K562 (cell line): ENCODE measurements around the gene TUBB4B. TPM values are rescaled to one million over a fixed set of nuclear protein-coding genes. Genes with fewer than 3 reads are reported as not detected.
A peak's percentile ranks its signal among the peaks of the same experiment; 100 is the strongest.

Source experiments
- ELF1 ChIP-seq: fragments of 200-800 bp; sonication (Bioruptor generic); IDR thresholded peaks from 2 replicates; pipeline ENCODE4 v1.6.1; 2016; ENCODE audit warnings: missing genetic modification characterization, missing compliant biosample characterization
- HDAC8 ChIP-seq: fragments of 450-650 bp; IDR thresholded peaks from 2 replicates; pipeline ENCODE4 v1.6.1; 2016; ENCODE audit warnings: mild to moderate bottlenecking, missing genetic modification characterization, moderate library complexity, missing compliant biosample characterization
- HMG20A ChIP-seq: fragments of 450-650 bp; formaldehyde crosslinking; conservative IDR thresholded peaks from 2 replicates; pipeline ENCODE4 v1.4.0; 2020; ENCODE audit warnings: mild to moderate bottlenecking, mixed read lengths
- IFI16 ChIP-seq: fragments of 250-450 bp; sonication (Bioruptor Pico); IDR thresholded peaks from 2 replicates; pipeline ENCODE4 v2.1.2; 2022; ENCODE audit warnings: mild to moderate bottlenecking, inconsistent platforms
- PRPF4 ChIP-seq: fragments of 200-400 bp; formaldehyde crosslinking; IDR thresholded peaks from one replicate; pipeline ENCODE4 v1.6.1; 2017; ENCODE audit warnings: low read length, low read depth, mild to moderate bottlenecking; ENCODE audit not compliant: insufficient read depth, poor library complexity, severe bottlenecking
- RAD51 ChIP-seq: fragments of 450-650 bp; IDR thresholded peaks from 2 replicates; pipeline ENCODE4 v1.7.1; 2016; ENCODE audit warnings: low read depth, mild to moderate bottlenecking, borderline replicate concordance
- RBM25 ChIP-seq: fragments of 200-400 bp; formaldehyde crosslinking; IDR thresholded peaks from 2 replicates; pipeline ENCODE4 v1.6.1; 2018; ENCODE audit warnings: low read length, low read depth, moderate library complexity; ENCODE audit not compliant: severe bottlenecking
- SAFB2 ChIP-seq: fragments of 200-400 bp; formaldehyde crosslinking; IDR thresholded peaks from 2 replicates; pipeline ENCODE4 v1.6.1; 2018; ENCODE audit warnings: borderline replicate concordance, low read length, low read depth, moderate library complexity; ENCODE audit not compliant: severe bottlenecking
- SMARCE1 ChIP-seq: fragments of 450-650 bp; IDR thresholded peaks from 2 replicates; pipeline ENCODE4 v1.7.1; 2016; ENCODE audit warnings: mild to moderate bottlenecking
- U2AF2 ChIP-seq: fragments of 200-400 bp; formaldehyde crosslinking; optimal IDR thresholded peaks from 2 replicates; pipeline ENCODE3; 2017; ENCODE audit warnings: low read depth, mild to moderate bottlenecking, low read length
- ZKSCAN8 ChIP-seq: fragments of 200-800 bp; sonication (Bioruptor generic); IDR thresholded peaks from 2 replicates; pipeline ENCODE4 v1.6.1; 2016; ENCODE audit warnings: missing genetic modification characterization, missing compliant biosample characterization
- ZNF253 ChIP-seq: fragments of 250-450 bp; sonication (Bioruptor Pico); conservative IDR thresholded peaks from 2 replicates; pipeline ENCODE4 v1.6.1; 2021; ENCODE audit warnings: mild to moderate bottlenecking
- ZNF695 ChIP-seq: fragments of 450-650 bp; formaldehyde crosslinking; IDR thresholded peaks from 2 replicates; pipeline ENCODE4 v1.4.0; 2020; ENCODE audit warnings: mild to moderate bottlenecking, moderate library complexity
- polyA plus RNA-seq, 8 experiments: library from polyadenylated mRNA; depleted of rRNA in 4 of 8; stranded (reverse) in 5 of 8; unstranded in 3 of 8; fragments of >200 nt; fragmentation: Nextera tagmentation in 2 of 8; fragmentation: Illumina TruSeq in 1 of 8; extraction: Ambion mirVana in 2 of 8; extraction: Trizol in 1 of 8; gene quantifications; 2 replicates each; pipeline versions ENCODE4 v1.2.1 to v1.2.3, GENCODE V29; 2011 to 2014; ENCODE audit warnings: inconsistent platforms in 1 of 8, missing spikeins in 1 of 8
- total RNA-seq, 7 experiments: library from RNA; depleted of rRNA in 6 of 7; stranded (reverse); fragments of >200 nt in 6 of 7; fragmentation: Illumina TruSeq in 2 of 7; extraction: Trizol in 2 of 7; gene quantifications; 2 replicates each; pipeline versions ENCODE4 v1.2.1 to v1.2.3, GENCODE V29; 2011 to 2021; ENCODE audit warnings: low replicate concordance in 1 of 7
- TF ChIP-seq, protein P1 (sequence below), 2 experiments: fragments of 450-650 bp; IDR thresholded peaks; 2 replicates each; pipeline ENCODE4 v1.6.1; 2016; ENCODE audit warnings: mild to moderate bottlenecking in 2 of 2, borderline replicate concordance in 1 of 2, low read depth in 1 of 2, moderate library complexity in 1 of 2
- TF ChIP-seq, protein P2 (sequence below), 2 experiments: fragments of 450-650 bp; IDR thresholded peaks; 2 replicates each; pipeline ENCODE4 v1.6.1; 2018; ENCODE audit warnings: mild to moderate bottlenecking in 2 of 2, low read depth in 1 of 2; ENCODE audit not compliant: partially characterized antibody in 2 of 2

Gene TUBB4B
- total and polyA plus RNA-seq, 9 of the 15 experiments (the other 6 are each of a cell fraction or from before 2014, with no cell fraction given) = 24.1 to 443 (median 268) TPM

GRCh38 chr9:137200311-137201204 lies 40.5 kb upstream of the TUBB4B start, which contains the start of gene TPRN (continued):
- TF ChIP-seq, protein P1, sequence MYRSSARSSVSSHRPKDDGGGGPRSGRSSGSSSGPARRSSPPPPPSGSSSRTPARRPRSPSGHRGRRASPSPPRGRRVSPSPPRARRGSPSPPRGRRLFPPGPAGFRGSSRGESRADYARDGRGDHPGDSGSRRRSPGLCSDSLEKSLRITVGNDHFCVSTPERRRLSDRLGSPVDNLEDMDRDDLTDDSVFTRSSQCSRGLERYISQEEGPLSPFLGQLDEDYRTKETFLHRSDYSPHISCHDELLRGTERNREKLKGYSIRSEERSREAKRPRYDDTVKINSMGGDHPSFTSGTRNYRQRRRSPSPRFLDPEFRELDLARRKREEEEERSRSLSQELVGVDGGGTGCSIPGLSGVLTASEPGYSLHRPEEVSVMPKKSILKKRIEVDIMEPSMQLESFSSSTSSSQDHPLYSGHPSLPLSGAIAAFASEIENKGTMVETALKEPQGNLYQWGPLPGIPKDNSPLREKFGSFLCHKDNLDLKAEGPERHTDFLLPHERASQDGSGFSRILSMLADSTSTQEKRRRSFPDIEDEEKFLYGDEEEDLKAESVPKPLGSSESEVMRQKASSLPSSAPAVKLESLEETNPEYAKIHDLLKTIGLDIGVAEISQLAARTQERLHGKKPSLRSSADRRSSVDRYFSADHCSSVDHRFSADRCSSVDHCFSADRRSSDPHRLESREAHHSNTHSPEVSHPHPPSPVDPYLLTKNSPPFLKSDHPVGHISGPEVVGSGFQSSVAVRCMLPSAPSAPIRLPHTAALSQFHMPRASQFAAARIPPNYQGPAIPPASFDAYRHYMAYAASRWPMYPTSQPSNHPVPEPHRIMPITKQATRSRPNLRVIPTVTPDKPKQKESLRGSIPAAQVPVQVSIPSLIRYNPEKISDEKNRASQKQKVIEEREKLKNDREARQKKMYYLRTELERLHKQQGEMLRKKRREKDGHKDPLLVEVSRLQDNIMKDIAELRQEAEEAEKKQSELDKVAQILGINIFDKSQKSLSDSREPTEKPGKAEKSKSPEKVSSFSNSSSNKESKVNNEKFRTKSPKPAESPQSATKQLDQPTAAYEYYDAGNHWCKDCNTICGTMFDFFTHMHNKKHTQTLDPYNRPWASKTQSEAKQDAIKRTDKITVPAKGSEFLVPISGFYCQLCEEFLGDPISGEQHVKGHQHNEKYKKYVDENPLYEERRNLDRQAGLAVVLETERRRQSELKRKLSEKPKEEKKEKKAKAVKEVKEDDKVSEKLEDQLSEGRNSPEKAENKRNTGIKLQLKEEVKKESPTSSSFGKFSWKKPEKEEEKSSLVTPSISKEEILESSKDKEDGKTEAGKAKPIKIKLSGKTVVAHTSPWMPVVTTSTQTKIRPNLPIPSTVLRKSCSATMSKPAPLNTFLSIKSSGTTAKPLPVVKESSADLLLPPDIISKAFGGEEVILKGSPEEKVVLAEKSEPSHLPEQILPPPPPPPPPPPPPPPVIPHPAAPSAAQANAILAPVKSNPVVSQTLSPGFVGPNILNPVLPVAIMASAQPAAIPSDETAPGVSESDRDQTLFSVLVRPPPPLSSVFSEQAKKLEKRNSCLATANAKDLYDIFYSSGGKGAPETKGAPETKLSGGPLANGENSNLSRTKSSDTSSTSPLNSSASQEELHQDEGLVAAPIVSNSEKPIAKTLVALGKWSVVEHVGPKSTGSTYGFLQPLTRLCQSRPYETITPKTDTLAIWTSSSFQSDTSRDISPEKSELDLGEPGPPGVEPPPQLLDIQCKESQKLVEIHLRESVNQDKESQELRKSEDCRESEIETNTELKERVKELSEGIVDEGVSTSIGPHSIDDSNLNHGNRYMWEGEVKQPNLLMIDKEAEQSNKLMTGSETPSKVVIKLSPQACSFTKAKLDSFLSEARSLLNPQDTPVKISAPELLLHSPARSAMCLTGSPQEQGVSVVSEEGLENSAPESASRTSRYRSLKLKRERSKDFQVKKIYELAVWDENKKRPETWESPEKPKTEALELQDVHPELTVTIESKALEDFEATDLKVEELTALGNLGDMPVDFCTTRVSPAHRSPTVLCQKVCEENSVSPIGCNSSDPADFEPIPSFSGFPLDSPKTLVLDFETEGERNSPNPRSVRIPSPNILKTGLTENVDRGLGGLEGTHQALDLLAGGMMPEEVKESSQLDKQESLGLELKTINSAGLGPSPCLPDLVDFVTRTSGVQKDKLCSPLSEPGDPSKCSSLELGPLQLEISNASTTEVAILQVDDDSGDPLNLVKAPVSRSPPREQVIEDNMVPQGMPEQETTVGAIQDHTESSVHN (IDR thresholded peaks at IDR 0.05; ENCODE audit: borderline replicate concordance in 1 of 2, low read depth in 1 of 2) = no peak
- TF ChIP-seq RAD51 = no peak
- TF ChIP-seq ZKSCAN8 = no peak
- TF ChIP-seq IFI16 (CRISPR knock-in tag) = no peak
- no peak for TF ChIP-seq ZNF695
- TF ChIP-seq, protein P2, sequence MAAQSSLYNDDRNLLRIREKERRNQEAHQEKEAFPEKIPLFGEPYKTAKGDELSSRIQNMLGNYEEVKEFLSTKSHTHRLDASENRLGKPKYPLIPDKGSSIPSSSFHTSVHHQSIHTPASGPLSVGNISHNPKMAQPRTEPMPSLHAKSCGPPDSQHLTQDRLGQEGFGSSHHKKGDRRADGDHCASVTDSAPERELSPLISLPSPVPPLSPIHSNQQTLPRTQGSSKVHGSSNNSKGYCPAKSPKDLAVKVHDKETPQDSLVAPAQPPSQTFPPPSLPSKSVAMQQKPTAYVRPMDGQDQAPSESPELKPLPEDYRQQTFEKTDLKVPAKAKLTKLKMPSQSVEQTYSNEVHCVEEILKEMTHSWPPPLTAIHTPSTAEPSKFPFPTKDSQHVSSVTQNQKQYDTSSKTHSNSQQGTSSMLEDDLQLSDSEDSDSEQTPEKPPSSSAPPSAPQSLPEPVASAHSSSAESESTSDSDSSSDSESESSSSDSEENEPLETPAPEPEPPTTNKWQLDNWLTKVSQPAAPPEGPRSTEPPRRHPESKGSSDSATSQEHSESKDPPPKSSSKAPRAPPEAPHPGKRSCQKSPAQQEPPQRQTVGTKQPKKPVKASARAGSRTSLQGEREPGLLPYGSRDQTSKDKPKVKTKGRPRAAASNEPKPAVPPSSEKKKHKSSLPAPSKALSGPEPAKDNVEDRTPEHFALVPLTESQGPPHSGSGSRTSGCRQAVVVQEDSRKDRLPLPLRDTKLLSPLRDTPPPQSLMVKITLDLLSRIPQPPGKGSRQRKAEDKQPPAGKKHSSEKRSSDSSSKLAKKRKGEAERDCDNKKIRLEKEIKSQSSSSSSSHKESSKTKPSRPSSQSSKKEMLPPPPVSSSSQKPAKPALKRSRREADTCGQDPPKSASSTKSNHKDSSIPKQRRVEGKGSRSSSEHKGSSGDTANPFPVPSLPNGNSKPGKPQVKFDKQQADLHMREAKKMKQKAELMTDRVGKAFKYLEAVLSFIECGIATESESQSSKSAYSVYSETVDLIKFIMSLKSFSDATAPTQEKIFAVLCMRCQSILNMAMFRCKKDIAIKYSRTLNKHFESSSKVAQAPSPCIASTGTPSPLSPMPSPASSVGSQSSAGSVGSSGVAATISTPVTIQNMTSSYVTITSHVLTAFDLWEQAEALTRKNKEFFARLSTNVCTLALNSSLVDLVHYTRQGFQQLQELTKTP (IDR thresholded peaks at IDR 0.05; ENCODE audit: low read depth in 1 of 2, partially characterized antibody in 2 of 2) = no peak
- no peak for TF ChIP-seq SAFB2
- TF ChIP-seq PRPF4 = no peak
- TF ChIP-seq ZNF253 (CRISPR knock-in tag) = no peak
- peak; percentile 99 for TF ChIP-seq RBM25
- TF ChIP-seq HDAC8 (tag) = no peak
- no peak for TF ChIP-seq U2AF2
- peak; percentile 95 for TF ChIP-seq ELF1 (tag)
- no peak for TF ChIP-seq SMARCE1
- TF ChIP-seq HMG20A (CRISPR knock-in tag) = no peak
